ENCODE data around the gene KBTBD3.

DNA sequence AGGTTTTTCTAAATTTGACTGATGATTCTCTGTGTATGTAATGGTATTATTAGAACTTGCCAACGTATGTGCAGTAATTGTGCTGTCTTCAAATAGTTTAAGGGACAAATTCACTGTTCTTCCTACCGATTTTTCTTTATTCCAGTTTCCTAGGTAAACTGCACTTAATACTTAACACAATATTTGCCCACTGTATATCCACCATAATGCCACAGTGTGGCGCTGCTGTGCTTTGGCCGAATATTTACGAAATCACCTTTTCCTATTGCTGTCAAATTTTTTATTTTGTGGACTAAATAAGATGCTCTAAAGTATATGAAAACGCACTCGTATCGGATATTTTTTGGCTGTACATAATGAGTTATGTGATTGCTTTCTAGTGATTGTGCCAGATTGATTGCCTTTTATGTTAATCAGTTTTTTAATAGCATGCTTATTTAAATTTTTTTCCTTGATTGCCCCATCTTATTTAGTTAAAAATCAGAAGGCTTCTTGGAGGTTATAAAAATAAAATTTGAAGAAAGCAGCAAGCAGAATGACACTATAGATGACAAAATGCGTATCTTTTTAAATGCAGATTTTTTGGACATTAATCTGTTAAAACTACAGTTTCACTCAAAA is 10.8 kb upstream of the KBTBD3 start:
- TF ChIP-seq, protein P1, sequence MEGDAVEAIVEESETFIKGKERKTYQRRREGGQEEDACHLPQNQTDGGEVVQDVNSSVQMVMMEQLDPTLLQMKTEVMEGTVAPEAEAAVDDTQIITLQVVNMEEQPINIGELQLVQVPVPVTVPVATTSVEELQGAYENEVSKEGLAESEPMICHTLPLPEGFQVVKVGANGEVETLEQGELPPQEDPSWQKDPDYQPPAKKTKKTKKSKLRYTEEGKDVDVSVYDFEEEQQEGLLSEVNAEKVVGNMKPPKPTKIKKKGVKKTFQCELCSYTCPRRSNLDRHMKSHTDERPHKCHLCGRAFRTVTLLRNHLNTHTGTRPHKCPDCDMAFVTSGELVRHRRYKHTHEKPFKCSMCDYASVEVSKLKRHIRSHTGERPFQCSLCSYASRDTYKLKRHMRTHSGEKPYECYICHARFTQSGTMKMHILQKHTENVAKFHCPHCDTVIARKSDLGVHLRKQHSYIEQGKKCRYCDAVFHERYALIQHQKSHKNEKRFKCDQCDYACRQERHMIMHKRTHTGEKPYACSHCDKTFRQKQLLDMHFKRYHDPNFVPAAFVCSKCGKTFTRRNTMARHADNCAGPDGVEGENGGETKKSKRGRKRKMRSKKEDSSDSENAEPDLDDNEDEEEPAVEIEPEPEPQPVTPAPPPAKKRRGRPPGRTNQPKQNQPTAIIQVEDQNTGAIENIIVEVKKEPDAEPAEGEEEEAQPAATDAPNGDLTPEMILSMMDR (conservative IDR thresholded peaks at IDR 0.05) = peak; percentile 97
- no peak for TF ChIP-seq ZFX (IDR thresholded peaks at IDR 0.05)
